Gastrocnemius medialis (tissue), 4 donors: ENCODE measurements around the gene CPED1. TPM values are rescaled to one million over a fixed set of nuclear protein-coding genes. Genes with fewer than 3 reads are reported as not detected.
A peak's percentile ranks its signal among the peaks of the same experiment; 100 is the strongest.

ENCODE experiments used
- ATAC-seq, 2 donors: fragments of 150-250 bp; one replicate each; pipeline ENCODE4 v1.9.1; 2016
- DNase-seq, 2 donors: peaks; one replicate each; pipeline ENCODE4 v3.0.0-alpha.2; 2019
- H3K27ac ChIP-seq, 4 donors: fragments of 200-600 bp; sonication (generic); 1 replicate in 1 of 4; 2 replicates in 3 of 4; pipeline ENCODE4 v1.5.1; 2016 to 2018; ENCODE audit warnings: mild to moderate bottlenecking in 2 of 4, moderate library complexity in 1 of 4
- H3K27me3 ChIP-seq, 3 donors: fragments of 200-600 bp; sonication (generic) in 2 of 3; 1 replicate in 1 of 3; 2 replicates in 2 of 3; pipeline versions ENCODE4 v1.5.1 to v1.6.0; 2016 to 2019; ENCODE audit warnings: mild to moderate bottlenecking in 1 of 3, moderate library complexity in 1 of 3
- H3K36me3 ChIP-seq, 2 donors: fragments of 200-600 bp; sonication (generic) in 1 of 2; one replicate each; pipeline ENCODE4 v1.5.1; 2017 to 2018
- H3K4me1 ChIP-seq, 2 donors: fragments of 200-600 bp; sonication (generic) in 1 of 2; one replicate each; pipeline ENCODE4 v1.5.1; 2016 to 2017; ENCODE audit warnings: mild to moderate bottlenecking in 2 of 2
- H3K4me3 ChIP-seq, 4 donors: fragments of 200-600 bp; sonication (generic) in 3 of 4; 1 replicate in 1 of 4; 2 replicates in 3 of 4; pipeline ENCODE4 v1.5.1; 2016 to 2019; ENCODE audit warnings: mild to moderate bottlenecking in 2 of 4
- H3K9me3 ChIP-seq, 3 donors: fragments of 200-600 bp; sonication (generic) in 2 of 3; 1 replicate in 1 of 3; 2 replicates in 2 of 3; pipeline ENCODE4 v1.5.1; 2016 to 2019
- CTCF ChIP-seq, 5 experiments: fragments of 450-650 bp in 3 of 5; fragments of 200-600 bp in 2 of 5; sonication (generic) in 2 of 5; IDR thresholded peaks in 4 of 5; conservative IDR thresholded peaks in 1 of 5; 1 replicate in 4 of 5; 2 replicates in 1 of 5; pipeline ENCODE4 v1.5.1; 2016 to 2019; ENCODE audit warnings: antibody characterized with exemption in 5 of 5, mild to moderate bottlenecking in 3 of 5, moderate library complexity in 3 of 5
- POLR2A ChIP-seq, 2 donors: fragments of 450-650 bp; IDR thresholded peaks; one replicate each; pipeline ENCODE4 v1.6.1; 2017; ENCODE audit warnings: antibody characterized with exemption in 2 of 2, mild to moderate bottlenecking in 2 of 2, moderate library complexity in 2 of 2
- in situ Hi-C, 4 donors: fragments of 200-750 bp; cut with MboI; loops; one replicate each; pipeline versions ENCODE4 v1.15.0 to v1.8.0; 2017; ENCODE audit warnings: low sequenced_read_pairs in 4 of 4
- intact Hi-C: fragments of 100-400 bp; cut with DNase I; formaldehyde crosslinking; loops from one replicate; pipeline ENCODE4 v1.15.1; 2023; ENCODE audit warnings: low total_unique reads
- total RNA-seq, 4 donors: library from RNA; depleted of rRNA; stranded (reverse); fragments of >200 nt; gene quantifications; one replicate each; pipeline versions ENCODE4 v1.1.0 to v1.2.3, GENCODE V29; 2016

The CPED1 gene
- total RNA-seq, 4 donors from 2014 or later, result 4.8 to 35.5 (median 34.1) TPM

GRCh38 chr7:121175826-121176225 is 187.3 kb downstream of the CPED1 start:
- no peak for DNase-seq
- Histone ChIP-seq H3K27ac (no peak overlapping the region), H3K27me3 (no peaks in the 10 kb centered on the region), H3K9me3 (no peaks in the 10 kb centered on the region), H3K4me1 (peaks cover 49 to 80% of the 10 kb centered on the region in 2 donors), H3K36me3 (no peaks in the 10 kb centered on the region), H3K4me3 (no peak overlapping the region)
- TF ChIP-seq CTCF (IDR thresholded peaks at IDR 0.05 in 4 of 5, conservative IDR thresholded peaks at IDR 0.05 in 1 of 5) (no peak), POLR2A (IDR thresholded peaks at IDR 0.05) (no peak)
- in situ Hi-C loops (no loop called here), intact Hi-C loops (no loop called here)
- no peak for ATAC-seq

DNA sequence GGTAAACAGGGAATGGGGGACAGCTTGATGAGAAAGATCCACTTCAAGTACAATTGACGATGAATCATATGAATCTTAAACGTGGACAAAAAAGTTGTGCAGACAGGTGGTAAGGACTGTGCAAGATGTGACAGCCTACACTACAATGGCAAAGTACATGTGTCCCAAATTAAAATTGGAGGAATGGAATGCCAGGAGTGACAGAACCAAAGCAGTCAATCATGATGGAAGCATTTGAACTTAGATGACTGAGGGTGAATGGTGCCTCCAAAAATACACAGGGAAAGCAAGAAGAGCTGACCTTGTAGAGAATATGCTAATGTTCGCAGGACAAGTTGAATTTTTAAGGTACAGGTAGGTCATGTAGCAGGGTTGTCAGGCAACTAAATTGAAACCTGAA is 189.9 kb downstream of the CPED1 start:
- Histone ChIP-seq H3K27me3 (no peaks in the 10 kb centered on the region), H3K9me3 (no peaks in the 10 kb centered on the region), H3K4me3 (peak overlapping the region in 1 of 4 donors; percentile 3), H3K36me3 (no peaks in the 10 kb centered on the region), H3K27ac (peak overlapping the region in 3 of 4 donors; percentile 50 to 60 (median 60)), H3K4me1 (peaks cover 56 to 83% of the 10 kb centered on the region in 2 donors)
- peak in 1 of 2 donors; percentile 65 for ATAC-seq
- TF ChIP-seq POLR2A (IDR thresholded peaks at IDR 0.05), result no peak
- no peak for TF ChIP-seq CTCF (IDR thresholded peaks at IDR 0.05 in 4 of 5, conservative IDR thresholded peaks at IDR 0.05 in 1 of 5)
- intact Hi-C loops (no loop called here), in situ Hi-C loops (no loop called here)
- no peak for DNase-seq

DNA sequence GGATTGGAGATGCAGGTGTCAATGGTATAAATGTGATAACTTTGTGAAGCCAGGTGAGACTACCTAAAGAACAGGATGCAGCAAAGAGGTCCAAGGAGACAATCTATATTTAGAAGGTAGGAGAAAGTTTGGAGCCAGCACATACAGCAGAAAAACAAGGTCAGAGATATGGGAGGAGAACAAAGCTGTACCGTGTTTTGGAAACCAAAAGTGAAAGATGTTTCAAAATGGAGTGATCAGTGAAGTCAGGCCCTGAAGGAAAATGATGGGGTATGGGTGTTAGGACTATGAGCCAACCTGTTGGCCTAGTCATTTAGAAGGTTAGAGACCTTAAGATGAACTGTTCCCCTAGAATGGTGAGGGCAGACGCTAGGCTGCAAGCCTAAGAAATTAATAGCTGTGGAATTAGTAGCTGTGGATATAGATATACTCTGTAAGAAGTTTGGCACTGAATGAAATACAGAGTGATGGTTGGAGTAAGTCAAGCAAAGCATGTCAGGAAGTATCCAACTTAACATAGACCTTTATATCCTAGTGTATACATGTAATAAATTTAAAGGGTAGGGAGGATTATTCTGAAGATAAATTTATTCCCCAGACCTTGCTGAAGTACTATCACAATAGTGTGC is 190.5 kb downstream of the CPED1 start:
- ATAC-seq (peak in 1 of 2 donors; percentile 54), DNase-seq (no peak)
- no peaks in the 10 kb centered on the region for H3K27me3 ChIP-seq
- H3K27ac ChIP-seq, result peak overlapping the region; percentile 12 to 60 (median 55)
- H3K4me3 ChIP-seq, result peak overlapping the region in 2 of 4 donors; percentile 3
- in situ Hi-C loops (no loop called here), intact Hi-C loops (no loop called here)
- TF ChIP-seq POLR2A (IDR thresholded peaks at IDR 0.05), result no peak
- no peak for TF ChIP-seq CTCF (IDR thresholded peaks at IDR 0.05 in 4 of 5, conservative IDR thresholded peaks at IDR 0.05 in 1 of 5)
- no peaks in the 10 kb centered on the region for H3K9me3 ChIP-seq
- H3K36me3 ChIP-seq, result no peaks in the 10 kb centered on the region
- H3K4me1 ChIP-seq, result peaks cover 56 to 79% of the 10 kb centered on the region in 2 donors

DNA sequence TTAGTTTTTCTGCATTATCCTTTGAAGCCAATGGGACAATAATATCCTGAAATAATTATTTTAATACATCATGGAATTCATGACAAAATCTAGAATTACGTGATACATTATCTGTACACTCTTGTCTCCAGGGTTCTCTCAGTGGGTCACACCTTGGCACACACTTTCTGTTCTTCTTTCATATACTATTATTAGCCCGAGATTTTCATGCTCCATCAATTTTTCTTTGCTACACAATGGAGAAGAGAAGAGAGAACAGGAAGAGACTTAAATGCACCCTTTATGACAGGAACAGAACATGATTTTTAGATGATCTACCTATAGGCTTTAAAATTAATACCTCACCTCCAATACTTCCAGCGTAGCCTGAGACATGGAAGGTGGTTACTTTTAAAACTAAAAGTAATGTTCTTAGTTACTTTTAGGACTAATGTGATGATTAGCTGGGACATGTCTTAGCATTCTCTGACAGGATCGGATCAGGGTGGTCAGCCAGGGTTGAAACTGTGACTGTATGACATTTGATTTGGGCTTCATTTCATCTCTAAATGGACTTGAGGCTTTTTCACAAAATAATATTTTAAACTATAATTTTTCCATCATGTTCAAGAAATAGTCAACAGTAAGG is 192.0 kb downstream of the CPED1 start:
- intact Hi-C loops, result no loop called here

More for the DNA sequence above, 192.0 kb downstream of the CPED1 start:
- Histone ChIP-seq H3K27ac (peak overlapping the region in 3 of 4 donors; percentile 42 to 60 (median 60)), H3K9me3 (no peaks in the 10 kb centered on the region), H3K4me1 (peaks cover 56 to 65% of the 10 kb centered on the region in 2 donors), H3K27me3 (no peaks in the 10 kb centered on the region), H3K36me3 (no peaks in the 10 kb centered on the region), H3K4me3 (no peak overlapping the region)
- TF ChIP-seq CTCF (IDR thresholded peaks at IDR 0.05 in 4 of 5, conservative IDR thresholded peaks at IDR 0.05 in 1 of 5) (no peak), POLR2A (IDR thresholded peaks at IDR 0.05) (no peak)
- no peak for DNase-seq
- in situ Hi-C loops, result no loop called here
- ATAC-seq, result no peak
